Measurements from ENCODE around the gene ICA1.
A peak's percentile ranks its signal among the peaks of the same experiment; 100 is the strongest.

The ICA1 gene

DNA sequence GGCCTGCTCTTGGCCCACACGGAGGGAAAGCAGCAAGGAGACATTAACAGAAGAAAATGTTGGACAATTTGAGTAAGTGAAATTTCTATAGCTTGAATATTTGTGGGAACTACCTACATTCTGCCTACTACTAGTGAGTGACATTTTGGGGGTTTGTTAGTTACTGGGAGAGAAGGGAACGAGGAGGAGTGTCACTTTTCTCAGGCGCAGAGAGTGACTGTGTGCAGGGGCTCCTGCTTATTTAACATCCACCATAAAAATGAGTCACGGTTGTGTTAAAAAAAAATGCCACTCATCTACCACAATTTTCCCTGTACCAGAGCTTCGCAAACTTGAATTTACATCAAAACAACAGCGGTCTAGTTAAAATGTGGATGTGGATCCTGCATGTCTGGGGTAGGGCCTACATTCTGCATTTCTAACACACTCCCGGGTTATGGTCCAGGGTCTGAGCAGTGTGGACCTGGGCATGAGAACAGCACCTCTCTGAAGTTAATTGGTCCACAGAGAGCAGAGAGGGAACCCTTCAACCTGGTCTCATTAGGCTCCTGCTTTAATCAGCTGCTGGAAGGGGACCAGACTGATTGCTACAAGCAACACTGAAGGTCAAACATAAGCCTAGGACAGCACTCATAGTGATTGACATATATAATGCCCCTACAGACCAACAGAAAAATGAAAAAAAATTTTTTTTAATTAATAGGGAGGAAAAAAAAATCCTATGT, 41.4 kb downstream of the ICA1 start:
- no peak overlapping the region for H3K27ac Mint-ChIP-seq
- H3K9me3 Mint-ChIP-seq, result no peaks in the 10 kb centered on the region
- DNase-seq (no peak), ATAC-seq (peak; percentile 42)
- H3K4me1 Mint-ChIP-seq, result peaks cover 5% of the 10 kb centered on the region
- H3K4me3 Mint-ChIP-seq, result no peak overlapping the region
- H3K27me3 Mint-ChIP-seq, result peaks cover 8% of the 10 kb centered on the region

DNA sequence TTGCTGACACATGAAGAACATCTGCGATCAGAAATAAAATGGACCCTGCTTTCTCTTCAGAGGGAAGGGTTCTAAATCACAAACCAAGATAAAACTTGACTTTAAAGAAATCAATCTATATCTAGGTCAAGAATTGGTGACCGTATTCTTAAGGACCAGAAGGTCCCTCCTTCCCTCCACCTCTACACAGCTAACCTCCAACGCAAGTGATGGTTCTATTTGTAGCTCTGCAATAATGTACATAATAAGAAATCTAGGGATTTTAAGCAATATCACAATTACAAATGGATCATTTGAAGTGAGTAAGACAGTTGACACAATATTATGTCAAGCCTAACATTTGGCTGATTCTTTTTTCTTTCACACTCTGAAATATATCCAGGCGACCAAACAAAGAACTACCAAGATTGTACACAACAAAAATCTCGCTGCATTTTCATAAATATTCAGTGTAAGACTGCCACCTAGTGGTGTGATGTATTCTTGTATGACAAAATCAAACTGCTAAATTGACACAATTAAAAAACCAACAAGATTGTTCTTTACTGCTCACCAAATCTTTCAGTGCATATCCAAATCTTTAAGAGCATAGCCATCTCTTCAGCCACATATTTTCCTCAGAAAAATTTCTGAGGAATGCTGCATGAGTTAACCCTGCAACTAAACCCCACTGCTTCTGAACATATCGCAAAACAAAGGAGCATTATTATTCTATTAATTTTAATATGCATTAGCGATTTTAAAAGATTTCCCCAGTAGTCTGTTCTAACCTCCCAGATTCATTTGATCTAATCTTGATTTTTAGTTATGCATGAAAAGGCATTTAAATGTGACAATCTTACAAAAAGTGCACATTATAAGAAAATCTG, 44.5 kb downstream of the ICA1 start:
- no peaks in the 10 kb centered on the region for H3K9me3 Mint-ChIP-seq
- H3K4me3 Mint-ChIP-seq, result no peak overlapping the region
- H3K27ac Mint-ChIP-seq, result no peak overlapping the region
- peaks cover 12% of the 10 kb centered on the region for H3K4me1 Mint-ChIP-seq
- ATAC-seq (peak; percentile 50), DNase-seq (peak in 1 of 2 donors; percentile 25)
- H3K27me3 Mint-ChIP-seq, result no peaks in the 10 kb centered on the region

DNA sequence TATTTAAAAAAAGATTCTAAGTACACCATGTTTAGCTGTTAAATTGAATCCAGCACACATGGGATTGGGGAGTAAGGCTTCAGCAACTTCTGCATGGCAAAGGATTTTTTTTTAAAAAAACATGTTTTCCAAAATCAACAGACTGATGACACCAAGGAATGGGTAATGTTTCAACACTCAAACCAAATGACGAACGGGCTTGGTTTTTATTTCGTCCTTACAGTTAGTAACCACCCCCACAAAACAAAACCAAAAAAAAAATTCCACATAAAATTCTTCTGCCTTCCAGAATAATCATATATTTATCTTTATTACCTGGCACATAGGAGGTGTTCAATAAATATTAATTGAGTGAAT, 45.7 kb downstream of the ICA1 start:
- Mint-ChIP-seq H3K9me3 (no peaks in the 10 kb centered on the region), H3K4me3 (no peak overlapping the region), H3K27me3 (no peaks in the 10 kb centered on the region), H3K27ac (no peak overlapping the region), H3K4me1 (peaks cover 12% of the 10 kb centered on the region)
- ATAC-seq, result no peak
- no peak for DNase-seq

DNA sequence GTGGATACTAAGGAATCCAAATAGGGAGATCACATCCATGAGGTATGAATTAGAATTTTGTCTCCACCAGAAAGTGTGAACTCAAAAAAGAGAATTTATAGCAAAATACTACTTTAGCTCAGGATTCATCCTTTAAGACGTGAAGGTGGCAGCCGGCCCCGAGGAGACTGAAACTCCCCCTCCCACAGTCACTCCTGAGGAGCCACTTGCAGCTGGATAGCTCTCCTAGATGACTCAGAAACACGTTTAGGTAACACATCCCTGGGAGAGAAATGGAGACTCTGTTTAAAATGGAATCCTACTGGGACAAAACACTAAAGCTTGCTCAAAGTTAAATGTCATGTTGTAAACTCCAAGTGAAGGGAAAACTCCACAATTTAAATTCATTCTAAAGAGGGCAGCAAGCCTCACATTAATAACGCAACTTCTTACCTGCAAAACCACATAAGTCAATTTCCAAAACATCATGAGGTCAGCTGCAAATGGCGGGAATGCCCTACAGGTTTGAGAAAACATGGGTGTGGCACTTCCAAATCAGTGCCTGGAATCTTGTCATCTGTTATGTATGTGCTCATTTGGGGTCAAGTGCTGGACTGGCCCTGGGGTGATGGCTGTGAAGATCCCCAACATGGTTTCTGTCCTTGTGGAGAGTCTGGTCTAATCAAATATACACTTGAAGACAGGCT, 46.2 kb downstream of the ICA1 start:
- Mint-ChIP-seq H3K27me3 (no peaks in the 10 kb centered on the region), H3K27ac (no peak overlapping the region), H3K4me1 (peaks cover 12% of the 10 kb centered on the region), H3K4me3 (no peak overlapping the region), H3K9me3 (no peaks in the 10 kb centered on the region)
- no peak for DNase-seq
- ATAC-seq, result no peak

DNA sequence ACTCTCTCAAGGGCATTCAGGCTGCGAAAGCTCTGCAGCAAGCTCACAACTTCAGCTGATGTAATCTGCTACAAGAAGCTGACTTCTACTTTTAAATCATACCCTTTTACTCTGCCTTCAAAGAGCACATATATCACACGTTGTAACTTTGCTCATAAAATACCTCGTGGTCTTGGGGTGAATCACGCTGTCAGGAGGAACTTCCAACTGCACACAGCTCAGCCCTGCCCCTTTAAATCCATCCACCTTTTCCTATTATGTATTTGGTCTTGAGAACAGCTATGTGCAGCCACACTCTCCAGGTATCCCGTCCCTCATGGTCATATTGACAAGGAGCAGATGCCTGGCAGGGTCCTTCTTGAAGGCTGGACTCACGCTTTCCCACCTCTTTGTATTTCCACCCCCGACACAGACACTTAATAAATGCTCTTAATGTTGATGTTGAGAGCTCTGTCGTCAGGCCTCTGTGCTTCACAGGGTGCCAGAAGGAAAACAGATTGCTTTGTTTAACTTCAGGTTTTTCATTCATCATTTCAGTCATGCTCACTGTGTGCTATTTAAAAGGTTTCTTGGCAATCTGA, 47.6 kb downstream of the ICA1 start:
- ATAC-seq (peak; percentile 49), DNase-seq (no peak)
- Mint-ChIP-seq H3K9me3 (no peaks in the 10 kb centered on the region), H3K4me3 (no peak overlapping the region), H3K4me1 (peaks cover 12% of the 10 kb centered on the region), H3K27me3 (no peaks in the 10 kb centered on the region), H3K27ac (no peak overlapping the region)

DNA sequence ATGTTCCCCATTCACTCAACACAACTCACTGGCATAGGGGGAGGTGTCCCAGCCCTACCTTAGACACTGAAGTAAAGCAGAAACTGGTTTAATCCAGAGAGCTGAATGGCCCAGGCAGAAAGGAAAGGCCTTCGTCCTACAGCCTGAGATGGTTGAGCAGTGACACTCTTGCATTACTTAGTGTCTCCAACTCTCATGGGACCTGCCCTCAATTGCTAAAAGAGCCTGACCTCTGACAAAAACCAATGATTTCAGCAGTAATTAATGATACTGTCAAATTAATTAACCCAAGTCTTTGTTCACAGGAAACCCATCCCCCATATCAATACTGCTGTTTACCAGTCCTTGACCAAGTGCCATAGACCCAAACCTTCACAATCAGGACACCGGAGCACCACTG, 48.6 kb downstream of the ICA1 start:
- no peaks in the 10 kb centered on the region for H3K9me3 Mint-ChIP-seq
- peaks cover 12% of the 10 kb centered on the region for H3K4me1 Mint-ChIP-seq
- no peak for DNase-seq
- no peak overlapping the region for H3K27ac Mint-ChIP-seq
- no peak for ATAC-seq
- H3K27me3 Mint-ChIP-seq, result no peaks in the 10 kb centered on the region
- H3K4me3 Mint-ChIP-seq, result no peak overlapping the region

DNA sequence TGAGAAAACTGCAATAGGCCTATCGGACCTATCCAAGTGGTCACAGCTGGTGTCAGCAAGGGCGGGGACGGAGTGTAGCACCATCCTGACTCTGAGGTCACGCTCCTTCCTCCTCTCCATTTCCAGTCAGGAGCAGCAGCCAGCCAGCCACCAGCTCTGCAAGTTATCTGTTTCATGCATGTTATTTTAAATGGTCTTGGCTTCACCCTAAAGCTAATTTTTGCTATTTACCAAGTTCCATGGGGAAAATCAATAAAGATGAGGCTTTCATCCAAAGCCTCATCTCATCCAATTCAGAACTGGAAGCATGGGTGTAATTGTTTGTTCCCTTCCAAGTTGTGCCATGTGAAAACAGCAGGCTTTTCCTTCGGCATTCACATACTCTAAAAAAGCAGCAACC, 49.3 kb downstream of the ICA1 start:
- H3K4me1 Mint-ChIP-seq, result peaks cover 12% of the 10 kb centered on the region
- ATAC-seq (no peak), DNase-seq (no peak)
- no peak overlapping the region for H3K4me3 Mint-ChIP-seq
- H3K27ac Mint-ChIP-seq, result peak overlapping the region in 1 of 2 donors; percentile 38
- H3K9me3 Mint-ChIP-seq, result no peaks in the 10 kb centered on the region
- no peaks in the 10 kb centered on the region for H3K27me3 Mint-ChIP-seq

DNA sequence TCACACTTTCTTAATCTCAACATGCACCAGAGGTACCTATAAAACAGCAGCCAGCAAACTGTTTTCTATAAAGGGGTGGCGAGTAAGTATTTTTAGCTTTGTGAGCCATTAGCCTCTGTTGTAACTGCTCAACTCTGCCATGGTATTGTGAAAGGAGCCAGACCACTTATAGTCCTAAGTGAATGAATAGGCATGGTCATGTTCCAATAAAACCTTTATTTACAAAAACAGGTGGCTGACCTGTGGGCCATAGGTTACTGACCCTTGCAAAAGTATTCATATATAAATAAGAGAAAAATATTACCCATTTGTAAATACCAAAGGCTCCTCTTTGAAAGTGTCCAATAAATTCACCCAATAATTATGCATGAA, 50.3 kb downstream of the ICA1 start:
- Mint-ChIP-seq H3K4me3 (no peak overlapping the region), H3K4me1 (peaks cover 7% of the 10 kb centered on the region), H3K27me3 (peaks cover 4% of the 10 kb centered on the region), H3K27ac (no peak overlapping the region), H3K9me3 (no peaks in the 10 kb centered on the region)
- ATAC-seq, result no peak
- no peak for DNase-seq

DNA sequence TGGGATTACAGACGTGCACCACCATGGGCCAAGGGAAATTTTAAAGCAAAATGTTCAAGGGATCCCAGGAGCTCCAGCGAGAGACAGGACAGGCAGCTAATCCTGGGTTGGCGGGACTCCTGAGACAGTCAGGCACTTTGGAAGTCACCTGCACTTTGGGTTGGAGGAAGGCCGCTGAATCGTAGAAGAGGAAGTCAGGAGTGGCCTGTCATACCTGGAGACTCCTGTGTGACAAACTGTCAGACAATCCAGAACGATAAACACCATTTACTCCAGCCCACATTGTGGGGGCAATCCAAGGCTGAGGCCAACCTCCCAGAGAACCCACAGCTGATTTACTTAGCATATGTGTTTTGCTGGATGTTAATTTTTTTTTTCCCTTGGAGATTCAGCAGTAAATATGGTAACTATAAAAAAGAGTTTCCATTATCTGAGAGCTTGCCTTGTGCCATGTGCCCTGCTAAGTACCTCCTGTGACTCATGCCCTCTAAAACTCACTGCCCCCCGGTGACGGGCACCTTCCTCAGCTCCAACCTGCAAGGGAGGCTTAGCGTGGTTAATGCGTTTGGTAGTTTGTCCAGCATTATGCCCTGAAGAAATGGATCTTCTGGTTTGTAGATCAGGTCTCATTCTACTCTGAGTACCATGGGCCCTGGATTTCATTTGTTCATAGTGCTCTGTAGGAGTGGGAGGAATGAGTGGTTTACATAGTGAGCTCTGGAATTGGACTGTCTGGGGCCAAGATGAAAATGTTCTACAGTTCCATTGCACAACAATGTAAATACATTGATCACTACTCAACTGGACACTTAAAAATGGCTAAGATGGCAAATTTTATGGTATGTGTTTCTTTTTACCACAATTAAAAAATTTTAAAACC, 50.9 kb downstream of the ICA1 start:
- H3K27me3 Mint-ChIP-seq, result peaks cover 10% of the 10 kb centered on the region
- no peak overlapping the region for H3K4me3 Mint-ChIP-seq
- H3K4me1 Mint-ChIP-seq, result peaks cover 7% of the 10 kb centered on the region
- ATAC-seq (no peak), DNase-seq (no peak)
- H3K27ac Mint-ChIP-seq, result no peak overlapping the region
- H3K9me3 Mint-ChIP-seq, result no peaks in the 10 kb centered on the region

DNA sequence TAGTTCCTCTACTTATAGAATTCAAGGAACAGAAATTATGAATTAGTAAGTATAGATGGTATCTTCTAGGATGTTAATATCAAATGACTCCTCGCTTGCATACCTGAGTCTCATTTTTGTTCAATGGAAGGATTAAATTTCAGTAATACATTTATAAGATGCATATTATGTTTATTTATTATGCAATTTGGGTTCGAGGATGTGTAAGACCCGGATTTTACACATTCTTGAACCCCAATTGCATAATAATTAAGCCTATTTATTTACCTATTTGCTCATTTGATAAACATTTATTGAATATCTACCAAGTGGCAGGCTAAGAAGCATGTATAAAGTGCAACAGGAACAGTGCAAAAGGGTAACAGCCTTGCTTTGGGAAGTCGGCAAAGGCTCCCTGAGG, 52.6 kb downstream of the ICA1 start:
- peaks cover 20% of the 10 kb centered on the region for H3K27me3 Mint-ChIP-seq
- no peak overlapping the region for H3K4me3 Mint-ChIP-seq
- DNase-seq, result no peak
- no peak overlapping the region for H3K27ac Mint-ChIP-seq
- peaks cover 5% of the 10 kb centered on the region for H3K4me1 Mint-ChIP-seq
- no peak for ATAC-seq
- H3K9me3 Mint-ChIP-seq, result no peaks in the 10 kb centered on the region

DNA sequence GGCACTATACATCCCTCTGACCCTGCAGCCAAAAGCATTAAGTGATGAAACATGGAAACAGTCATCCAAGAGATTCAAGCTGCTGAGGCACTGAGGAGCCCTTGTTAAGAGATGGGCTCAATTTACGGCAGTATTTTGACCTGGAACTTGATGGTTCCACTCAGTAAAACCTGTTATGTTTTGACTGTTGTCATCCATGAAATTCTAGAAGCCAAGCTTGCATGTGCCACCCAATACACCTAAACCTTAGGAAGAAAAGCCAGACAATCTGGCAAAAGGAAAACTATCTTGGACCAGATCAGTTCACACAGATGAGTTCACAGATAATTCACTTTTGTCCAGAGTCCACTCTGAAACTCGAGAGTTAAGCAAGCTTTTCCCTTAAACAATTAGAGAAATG, 53.2 kb downstream of the ICA1 start:
- Mint-ChIP-seq H3K27ac (no peak overlapping the region), H3K9me3 (no peaks in the 10 kb centered on the region), H3K27me3 (peaks cover 22% of the 10 kb centered on the region), H3K4me3 (no peak overlapping the region), H3K4me1 (no peaks in the 10 kb centered on the region)
- no peak for DNase-seq
- ATAC-seq, result no peak

DNA sequence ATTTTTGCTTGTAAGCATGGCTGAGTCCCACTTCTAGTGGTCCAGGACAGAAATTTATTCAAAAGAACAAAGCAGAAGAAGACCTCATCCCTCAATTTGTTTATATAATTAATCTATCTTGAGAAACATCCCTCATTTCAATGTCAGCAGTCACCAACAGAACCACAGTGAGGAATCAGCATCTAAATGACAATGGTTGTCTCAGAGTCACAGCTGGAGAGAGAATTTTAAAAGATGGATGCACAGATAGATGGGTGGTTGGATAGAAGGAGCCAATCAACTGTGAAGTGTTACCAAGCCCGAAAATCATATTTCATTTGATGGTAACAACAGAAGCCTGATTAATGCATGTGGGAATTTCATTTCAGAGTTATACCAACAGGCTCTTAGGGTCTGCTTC, 55.0 kb downstream of the ICA1 start:
- peaks cover 7% of the 10 kb centered on the region for H3K4me1 Mint-ChIP-seq
- H3K27me3 Mint-ChIP-seq, result peaks cover 25% of the 10 kb centered on the region
- no peak for DNase-seq
- H3K27ac Mint-ChIP-seq, result no peak overlapping the region
- no peak for ATAC-seq
- no peak overlapping the region for H3K4me3 Mint-ChIP-seq
- no peaks in the 10 kb centered on the region for H3K9me3 Mint-ChIP-seq

DNA sequence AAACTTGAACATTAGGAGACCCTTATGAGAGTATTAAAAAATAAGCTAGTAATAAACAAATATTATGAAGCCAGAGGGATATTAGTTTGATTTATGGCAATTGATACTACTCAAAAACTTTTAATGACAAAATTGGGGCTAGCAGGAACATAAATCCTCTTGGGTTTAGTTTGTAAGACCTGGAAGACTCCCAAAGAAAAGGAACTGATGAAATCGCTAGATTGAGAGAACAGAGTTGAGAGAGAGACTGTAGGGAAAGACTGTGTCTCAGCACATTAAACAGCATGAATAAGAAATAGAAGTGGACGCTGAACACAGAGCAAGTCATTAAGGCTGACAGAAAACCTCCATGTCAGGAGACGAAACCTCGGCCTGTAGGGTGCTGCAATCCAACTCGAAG, 56.4 kb downstream of the ICA1 start:
- Mint-ChIP-seq H3K4me1 (peaks cover 21% of the 10 kb centered on the region), H3K9me3 (no peaks in the 10 kb centered on the region), H3K27me3 (peaks cover 38% of the 10 kb centered on the region), H3K27ac (no peak overlapping the region), H3K4me3 (no peak overlapping the region)
- DNase-seq, result no peak
- ATAC-seq, result no peak

DNA sequence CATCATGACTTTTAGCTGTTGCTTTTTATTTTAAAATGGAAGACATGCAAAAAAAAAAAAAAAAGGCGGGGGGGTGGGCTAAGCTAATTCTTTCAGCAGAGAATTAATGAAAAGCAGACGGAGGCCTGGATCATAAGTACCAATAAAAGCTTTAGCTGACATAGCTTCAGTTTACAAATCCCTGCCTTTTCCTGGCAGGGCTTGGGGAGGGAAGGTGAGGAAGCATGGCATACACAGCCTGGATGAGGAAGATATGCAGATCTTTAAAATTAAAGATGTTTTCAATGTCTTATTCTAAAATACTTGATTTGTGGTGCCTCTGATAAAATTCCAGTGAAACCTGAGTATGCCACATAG, 57.0 kb downstream of the ICA1 start:
- Mint-ChIP-seq H3K4me3 (no peak overlapping the region), H3K4me1 (peaks cover 26% of the 10 kb centered on the region), H3K9me3 (no peaks in the 10 kb centered on the region), H3K27me3 (peaks cover 42% of the 10 kb centered on the region), H3K27ac (no peak overlapping the region)
- ATAC-seq (no peak), DNase-seq (no peak)

DNA sequence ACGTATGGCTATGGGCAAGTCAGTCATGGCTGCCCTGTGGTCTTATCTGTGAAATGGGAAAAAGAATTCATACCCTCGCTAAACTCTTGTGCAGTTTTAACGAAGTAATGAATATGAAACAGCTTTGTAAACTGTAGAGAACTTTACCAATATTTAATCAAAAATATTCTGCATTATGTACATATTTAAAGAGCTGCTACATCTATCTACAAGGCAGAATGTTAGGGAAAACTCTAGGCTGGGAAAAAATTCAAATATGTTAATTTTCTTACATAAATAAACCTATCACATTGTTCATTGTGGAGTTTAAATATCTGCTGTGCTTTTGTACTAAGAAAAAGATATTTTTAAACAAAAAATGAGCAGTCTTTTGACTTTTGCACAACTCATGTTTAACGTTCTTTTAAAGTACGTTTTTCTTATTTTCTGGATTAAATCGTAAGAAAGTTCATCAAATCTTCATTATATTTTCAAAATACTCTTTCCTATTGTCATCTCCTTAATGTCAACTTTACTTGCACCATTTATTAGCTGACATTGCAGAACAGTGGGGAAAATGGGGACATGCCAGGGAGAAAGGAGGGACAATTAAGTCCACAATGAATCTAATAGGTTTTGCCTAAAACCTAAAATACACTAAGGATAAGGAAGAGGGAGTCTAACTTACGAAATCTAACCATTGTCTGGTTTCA, 57.5 kb downstream of the ICA1 start:
- Mint-ChIP-seq H3K27ac (no peak overlapping the region), H3K4me1 (peaks cover 26% of the 10 kb centered on the region), H3K9me3 (no peaks in the 10 kb centered on the region), H3K4me3 (no peak overlapping the region), H3K27me3 (peaks cover 42% of the 10 kb centered on the region)
- DNase-seq (no peak), ATAC-seq (no peak)
